ENCODE measurements around the gene HMCES.
A peak's percentile ranks its signal among the peaks of the same experiment; 100 is the strongest.
"Not testable (repeated sequence)": the region's sequence is repeated elsewhere in the genome, so short reads cannot be mapped to it uniquely, and the experiment has no call there.

HMCES gene

DNA sequence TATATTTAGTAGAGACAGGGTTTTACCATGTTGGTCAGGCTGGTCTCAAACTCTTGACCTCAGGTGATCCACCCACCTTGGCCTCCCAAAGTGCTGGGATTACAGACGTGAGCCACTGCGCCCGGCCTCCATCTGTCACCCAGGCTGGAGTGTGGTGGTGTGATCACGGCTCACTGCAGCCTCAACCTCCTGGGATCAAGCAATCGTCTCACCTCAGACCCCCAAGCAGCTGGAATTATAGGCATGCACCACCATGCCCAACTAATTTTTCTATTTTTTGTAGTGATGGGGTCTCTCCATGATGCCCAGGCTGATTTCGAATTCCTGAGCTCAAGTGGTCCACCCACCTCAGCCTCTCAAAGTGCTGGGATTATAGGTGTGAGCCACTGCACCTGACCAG, 13.7 kb upstream of the HMCES start:
- CTCF ChIA-PET, H3K4me3 Mint-ChIP-seq: not testable (repeated sequence)
- H3K36me3 Mint-ChIP-seq, result peaks cover 72% of the 10 kb centered on the region

DNA sequence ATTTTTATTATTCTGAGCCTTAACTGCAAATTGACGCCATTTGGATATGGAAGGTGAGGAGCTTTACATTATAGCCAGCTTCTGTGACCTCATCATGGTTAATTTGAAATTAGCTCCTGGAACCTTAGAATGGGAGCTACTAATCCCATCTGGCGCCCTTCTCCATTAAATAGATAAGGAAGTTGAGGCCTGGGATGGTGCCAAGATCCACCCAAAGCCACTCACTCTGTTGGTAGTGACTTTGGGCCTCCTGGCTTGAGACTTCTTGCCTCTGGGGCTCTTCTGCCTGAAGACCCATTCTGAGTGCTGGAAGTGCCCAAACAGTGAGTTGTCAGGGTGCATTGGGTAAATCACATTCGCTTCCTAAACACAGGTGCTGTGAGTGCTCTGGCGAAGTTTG, 12.0 kb upstream of the HMCES start:
- Mint-ChIP-seq H3K27me3 (no peaks in the 10 kb centered on the region), H3K4me1 (no peaks in the 10 kb centered on the region), H3K9me3 (no peaks in the 10 kb centered on the region), H3K27ac (no peak overlapping the region), H3K4me3 (no peak overlapping the region), H3K36me3 (peaks cover 64% of the 10 kb centered on the region)
- DNase-seq, result no peak
- CTCF ChIA-PET, result interaction anchor here (1.6 to 1.7 kb wide), 2 partner anchors 12 to 49 kb away, joined by 3 to 4 read pairs; partner anchors contain the start of gene HMCES

More for the DNA sequence above, 13.7 kb upstream of the HMCES start:
- not testable (repeated sequence) for DNase-seq, H3K9me3 Mint-ChIP-seq, H3K27ac Mint-ChIP-seq, H3K27me3 Mint-ChIP-seq, H3K4me1 Mint-ChIP-seq

DNA sequence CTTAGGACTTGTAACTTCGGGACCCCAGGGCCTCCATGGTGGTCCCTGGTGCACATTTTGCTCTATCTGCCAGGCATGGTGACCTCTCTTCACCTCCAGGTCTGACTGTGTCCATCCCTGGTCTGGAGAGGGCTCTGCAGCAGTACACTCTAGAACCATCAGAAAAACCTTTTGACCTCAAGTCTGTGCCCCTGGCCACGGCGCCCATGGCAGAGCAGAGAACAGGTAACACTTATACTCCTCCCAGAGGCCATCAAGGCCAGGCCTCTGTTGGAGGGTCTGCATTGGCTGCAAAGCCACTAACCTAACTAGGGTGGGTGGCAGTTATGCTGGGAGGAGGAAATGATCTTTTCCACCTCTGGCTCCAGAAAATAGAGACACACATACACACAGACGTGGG, 10.3 kb upstream of the HMCES start:
- H3K4me3 Mint-ChIP-seq, result no peak overlapping the region
- H3K4me1 Mint-ChIP-seq, result no peaks in the 10 kb centered on the region
- H3K27me3 Mint-ChIP-seq, result no peaks in the 10 kb centered on the region
- DNase-seq, result no peak
- no peak overlapping the region for H3K27ac Mint-ChIP-seq
- peaks cover 59% of the 10 kb centered on the region for H3K36me3 Mint-ChIP-seq
- H3K9me3 Mint-ChIP-seq, result no peaks in the 10 kb centered on the region
- CTCF ChIA-PET, result no interaction called here

DNA sequence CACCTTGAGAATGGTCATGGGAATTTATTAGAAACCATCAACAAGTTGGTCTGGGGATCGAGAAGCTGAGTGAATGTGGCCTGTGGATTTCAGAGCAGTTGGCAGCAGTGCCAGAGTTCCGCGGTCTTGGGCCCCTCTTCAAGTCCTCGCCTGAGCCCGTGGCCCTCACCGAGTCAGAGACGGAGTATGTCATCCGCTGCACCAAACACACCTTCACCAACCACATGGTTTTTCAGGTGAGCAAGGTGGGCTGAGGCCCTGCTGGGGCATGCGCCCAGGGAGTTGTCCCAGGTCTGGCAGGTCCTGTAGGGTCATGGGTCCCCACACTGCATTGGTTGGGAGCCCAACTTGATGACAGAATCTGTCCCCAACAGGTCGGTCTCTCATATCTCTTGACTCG, 7.0 kb upstream of the HMCES start:
- Mint-ChIP-seq H3K27me3 (no peaks in the 10 kb centered on the region), H3K27ac (peak overlapping the region; percentile 29), H3K4me3 (no peak overlapping the region), H3K9me3 (no peaks in the 10 kb centered on the region), H3K4me1 (peaks cover 5% of the 10 kb centered on the region), H3K36me3 (peaks cover 70% of the 10 kb centered on the region)
- CTCF ChIA-PET, result interaction anchor here (1.7 kb wide), 1 partner anchor 45 kb away, joined by 4 read pairs; a partner anchor contains a TSS
- no peak for DNase-seq

DNA sequence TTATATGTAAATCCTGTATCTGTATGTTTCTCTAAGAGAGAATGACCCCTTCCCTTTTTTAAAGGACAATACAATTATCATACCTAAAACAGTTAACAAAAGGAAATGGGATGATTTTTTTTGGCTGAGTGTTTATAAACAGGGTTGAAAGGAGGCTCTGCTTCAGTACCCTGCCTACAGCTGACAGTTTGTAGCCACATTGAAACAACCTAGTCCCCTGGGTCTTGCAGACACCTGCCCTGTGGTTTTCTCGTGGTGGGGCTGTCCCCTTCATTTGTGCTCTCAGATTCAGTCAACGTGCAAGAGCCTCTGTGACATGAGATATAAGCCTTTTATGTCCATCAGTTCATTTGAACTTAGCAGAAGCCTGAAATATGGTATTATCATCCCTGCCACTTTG, 2.3 kb upstream of the HMCES start:
- H3K36me3 Mint-ChIP-seq, result peaks cover 63% of the 10 kb centered on the region

DNA sequence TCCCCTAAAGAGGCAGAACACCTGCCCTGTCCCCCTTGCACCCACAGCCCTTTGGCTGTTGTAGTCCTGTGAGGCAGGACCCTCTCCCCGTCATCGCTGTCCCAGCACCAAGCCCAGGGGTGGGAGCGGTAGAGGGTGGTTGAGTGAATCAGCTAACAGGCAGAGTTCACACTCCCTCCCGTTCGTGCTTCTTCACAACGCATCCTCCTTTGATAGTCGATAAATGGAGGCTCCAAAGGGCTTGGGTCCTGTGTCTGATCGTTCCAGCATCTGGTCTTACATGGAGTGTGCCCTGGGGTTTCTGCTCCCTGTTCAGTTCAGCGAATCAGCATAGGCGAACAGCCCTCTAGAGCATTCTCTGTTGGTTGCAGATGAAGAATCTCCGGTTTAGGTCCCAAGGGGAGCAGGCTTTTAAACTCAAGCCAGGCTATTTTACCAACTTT, 820 bp upstream of the HMCES start:
- Mint-ChIP-seq H3K27ac (peak overlapping the region; percentile 89), H3K9me3 (no peaks in the 10 kb centered on the region), H3K4me3 (peak overlapping the region; percentile 86), H3K36me3 (peaks cover 61% of the 10 kb centered on the region), H3K4me1 (peaks cover 53% of the 10 kb centered on the region), H3K27me3 (no peaks in the 10 kb centered on the region)
- CTCF ChIA-PET, result interaction anchor here (1.1 kb wide), 1 partner anchor 11 kb away, joined by 4 read pairs; no protein-coding TSS in a partner anchor
- peak; percentile 25 for DNase-seq

More for the DNA sequence above, 2.3 kb upstream of the HMCES start:
- Mint-ChIP-seq H3K27ac (peak overlapping the region; percentile 16), H3K27me3 (no peaks in the 10 kb centered on the region), H3K9me3 (no peaks in the 10 kb centered on the region), H3K4me3 (no peak overlapping the region), H3K4me1 (peaks cover 38% of the 10 kb centered on the region)
- CTCF ChIA-PET, result no interaction called here
- DNase-seq, result no peak

DNA sequence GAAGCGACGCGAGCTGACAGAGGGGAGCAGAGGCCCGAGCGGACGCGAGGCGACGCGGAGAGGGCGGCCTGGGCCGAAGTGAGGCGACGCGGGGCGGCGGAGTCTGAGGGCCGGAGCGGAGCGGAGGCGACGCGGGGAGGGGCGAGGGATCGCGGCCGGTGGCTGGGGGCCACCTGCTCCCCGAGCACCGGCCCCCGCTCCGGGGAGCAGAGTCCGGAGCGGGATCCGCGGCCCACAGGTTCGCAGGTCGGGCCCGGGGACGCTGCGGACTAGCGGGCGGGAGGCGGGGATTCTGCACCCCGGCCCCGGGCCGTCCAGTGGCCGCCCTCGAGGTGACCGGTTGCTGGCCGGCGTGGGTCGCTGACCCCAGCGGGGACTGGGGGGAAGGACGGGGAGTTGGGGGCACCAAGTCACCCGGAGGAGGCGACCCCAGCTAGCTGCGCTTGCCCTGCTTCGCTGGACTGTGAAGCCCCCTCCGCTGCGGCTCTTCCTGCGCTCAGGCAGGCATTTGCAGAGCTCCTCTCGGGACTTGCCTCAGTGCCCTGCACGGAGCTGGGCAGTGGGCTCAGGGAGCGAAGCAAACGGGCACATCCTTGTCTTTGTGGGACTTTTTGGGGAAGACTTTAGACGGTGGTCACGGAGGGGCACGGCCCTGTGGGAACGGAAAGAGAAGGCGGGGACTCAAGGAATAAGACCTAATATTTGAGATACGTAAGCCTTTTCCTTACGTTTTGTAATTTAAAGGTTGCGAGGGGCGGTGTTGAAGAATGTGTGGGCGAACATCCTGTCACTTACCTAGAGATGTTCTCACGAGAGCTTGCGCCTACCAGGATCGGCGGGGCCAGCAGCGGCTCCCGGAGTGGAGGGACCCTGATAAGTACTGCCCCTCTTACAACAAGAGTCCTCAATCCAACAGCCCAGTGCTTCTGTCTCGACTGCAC, 566 bp downstream of the HMCES start:
- no peaks in the 10 kb centered on the region for H3K27me3 Mint-ChIP-seq
- CTCF ChIA-PET, result interaction anchor here (1.0 to 1.3 kb wide), 5 partner anchors 13 to 662 kb away, joined by 3 to 4 read pairs (median 4); no protein-coding TSS in a partner anchor
- H3K27ac Mint-ChIP-seq, result peak overlapping the region; percentile 95
- peaks cover 59% of the 10 kb centered on the region for H3K4me1 Mint-ChIP-seq
- peak overlapping the region; percentile 96 for H3K4me3 Mint-ChIP-seq
- no peaks in the 10 kb centered on the region for H3K9me3 Mint-ChIP-seq
- peaks cover 59% of the 10 kb centered on the region for H3K36me3 Mint-ChIP-seq
- peak; percentile 72 for DNase-seq

DNA sequence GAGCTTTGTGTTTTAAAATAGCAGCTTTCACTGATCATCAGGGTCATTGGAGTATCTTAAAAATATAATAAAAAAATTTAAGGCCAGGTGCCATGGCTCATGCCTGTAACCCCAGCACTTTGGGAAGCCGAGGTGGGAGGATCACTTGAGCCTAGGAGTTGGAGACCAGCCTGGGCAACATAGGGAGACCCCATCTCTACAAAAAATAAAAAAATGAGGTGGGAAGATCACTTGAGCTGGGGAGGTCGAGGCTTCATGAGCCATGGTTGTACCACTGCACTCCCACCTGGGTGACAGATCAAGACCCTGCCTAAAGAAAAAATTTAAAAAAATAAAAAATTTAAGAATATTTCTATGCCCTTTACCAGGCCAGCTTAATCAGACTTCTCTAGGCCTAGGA, 1.5 kb downstream of the HMCES start:
- CTCF ChIA-PET, result interaction anchor here (1.0 to 1.3 kb wide), 5 partner anchors 18 to 663 kb away, joined by 3 to 4 read pairs (median 4); no protein-coding TSS in a partner anchor
- peak overlapping the region; percentile 95 for H3K27ac Mint-ChIP-seq
- H3K36me3 Mint-ChIP-seq, result peaks cover 49% of the 10 kb centered on the region
- H3K27me3 Mint-ChIP-seq, result no peaks in the 10 kb centered on the region
- H3K9me3 Mint-ChIP-seq, result no peaks in the 10 kb centered on the region
- peak overlapping the region; percentile 96 for H3K4me3 Mint-ChIP-seq
- DNase-seq, result no peak
- peaks cover 62% of the 10 kb centered on the region for H3K4me1 Mint-ChIP-seq

DNA sequence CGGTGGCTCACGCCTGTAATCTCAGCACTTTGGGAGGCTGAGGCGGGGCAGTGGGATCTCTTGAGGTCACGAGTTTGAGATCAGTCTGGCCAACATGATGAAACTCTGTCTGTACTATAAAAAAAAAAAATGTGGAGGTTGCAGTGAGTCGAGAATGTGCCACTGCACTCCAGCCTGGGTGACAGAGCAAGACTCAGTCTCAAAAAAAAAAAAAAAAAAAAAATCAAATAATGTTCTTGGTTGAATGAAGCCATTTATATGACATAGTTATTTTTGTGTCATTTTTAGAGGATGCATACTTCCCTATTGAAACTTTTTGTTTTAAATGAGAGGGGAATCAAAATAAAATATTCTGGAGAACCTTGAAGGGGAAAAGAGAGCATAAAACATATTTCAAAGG, 3.1 kb downstream of the HMCES start:
- DNase-seq, result no peak
- Mint-ChIP-seq H3K36me3 (peaks cover 46% of the 10 kb centered on the region), H3K4me1 (peaks cover 56% of the 10 kb centered on the region), H3K9me3 (no peaks in the 10 kb centered on the region), H3K4me3 (no peak overlapping the region), H3K27me3 (no peaks in the 10 kb centered on the region), H3K27ac (peak overlapping the region; percentile 78)
- CTCF ChIA-PET, result no interaction called here

DNA sequence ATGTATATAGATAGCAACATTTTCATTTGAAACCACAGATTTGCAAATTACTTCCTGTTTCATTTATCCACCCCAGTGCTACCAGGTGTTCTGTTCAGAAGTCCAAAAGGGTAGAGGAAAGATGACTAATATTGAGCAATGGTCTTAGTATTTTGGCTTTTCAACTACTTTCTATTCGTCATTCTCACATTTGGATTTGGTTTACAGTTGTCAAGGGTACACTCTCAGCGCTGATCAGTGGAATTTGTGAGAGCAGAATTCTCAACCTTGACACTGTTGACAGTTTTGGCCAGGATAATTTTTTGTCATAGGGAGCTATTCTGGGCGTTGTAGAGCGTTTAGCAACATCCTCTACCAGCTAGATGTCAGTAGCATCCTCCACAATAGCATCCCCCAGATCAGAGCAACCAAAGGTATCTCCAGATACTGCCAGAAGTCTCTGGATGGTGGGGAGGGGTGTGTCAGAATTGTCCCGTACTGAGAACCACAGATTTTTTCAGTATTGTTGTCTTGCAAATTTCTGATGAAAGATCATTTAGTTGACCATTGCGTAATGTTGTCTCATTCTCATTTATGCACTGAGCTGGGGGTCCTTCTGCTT, 4.2 kb downstream of the HMCES start:
- Mint-ChIP-seq H3K4me1 (peaks cover 51% of the 10 kb centered on the region), H3K27me3 (no peaks in the 10 kb centered on the region), H3K9me3 (no peaks in the 10 kb centered on the region), H3K36me3 (peaks cover 45% of the 10 kb centered on the region), H3K27ac (peak overlapping the region; percentile 78), H3K4me3 (no peak overlapping the region)
- no peak for DNase-seq
- CTCF ChIA-PET, result interaction anchor here (0.6 to 2.7 kb wide), 5 partner anchors 18 to 34 kb away, joined by 3 to 16 read pairs (median 3); a partner anchor contains a TSS

DNA sequence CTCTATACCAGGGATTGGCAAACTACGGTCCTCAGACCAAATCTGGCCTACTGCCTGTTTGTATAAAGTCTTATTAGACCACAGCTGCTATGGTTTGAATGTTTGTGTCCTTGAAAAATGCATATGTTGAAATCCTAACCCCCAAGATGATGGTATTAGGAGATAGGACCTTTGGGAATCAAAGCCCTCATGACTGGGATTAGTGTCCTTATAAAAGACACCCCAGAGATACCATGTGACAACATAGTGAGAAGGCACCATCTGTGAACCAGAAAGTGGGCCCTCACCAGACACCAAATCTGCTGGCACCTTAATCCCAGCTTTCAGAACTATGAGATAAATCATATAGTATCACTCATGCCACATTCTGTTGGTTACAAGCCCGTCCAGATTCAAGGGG, 7.4 kb downstream of the HMCES start:
- H3K9me3 Mint-ChIP-seq, result no peaks in the 10 kb centered on the region
- CTCF ChIA-PET, result no interaction called here
- peaks cover 26% of the 10 kb centered on the region for H3K4me1 Mint-ChIP-seq
- no peak overlapping the region for H3K4me3 Mint-ChIP-seq
- H3K27me3 Mint-ChIP-seq, result no peaks in the 10 kb centered on the region
- H3K27ac Mint-ChIP-seq, result no peak overlapping the region
- DNase-seq, result no peak
- peaks cover 41% of the 10 kb centered on the region for H3K36me3 Mint-ChIP-seq

DNA sequence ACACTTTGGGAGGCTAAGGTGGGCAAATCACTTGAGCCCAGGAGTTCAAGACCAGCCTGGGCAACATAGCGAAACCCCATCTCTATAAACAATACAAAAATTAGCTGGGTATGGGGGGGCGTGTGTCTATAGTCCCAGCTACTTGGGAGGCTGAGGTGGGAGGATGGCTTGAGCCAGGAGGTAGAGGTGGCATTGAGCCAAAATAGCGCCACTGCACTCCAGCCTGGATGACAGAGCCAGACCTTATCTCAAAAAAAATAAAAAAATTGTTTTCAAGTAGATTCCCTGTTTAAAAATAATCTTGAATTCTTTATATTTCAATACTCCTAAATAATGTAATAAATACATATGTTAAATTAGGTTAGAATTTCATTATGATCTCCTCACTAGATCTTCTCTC, 9.8 kb downstream of the HMCES start:
- Mint-ChIP-seq H3K36me3 (peaks cover 43% of the 10 kb centered on the region), H3K9me3 (no peaks in the 10 kb centered on the region), H3K4me3 (no peak overlapping the region), H3K27ac (no peak overlapping the region), H3K27me3 (no peaks in the 10 kb centered on the region), H3K4me1 (peaks cover 6% of the 10 kb centered on the region)
- CTCF ChIA-PET, result interaction anchor here (1.1 kb wide), 1 partner anchor 12 kb away, joined by 4 read pairs; no protein-coding TSS in a partner anchor
- DNase-seq, result no peak

DNA sequence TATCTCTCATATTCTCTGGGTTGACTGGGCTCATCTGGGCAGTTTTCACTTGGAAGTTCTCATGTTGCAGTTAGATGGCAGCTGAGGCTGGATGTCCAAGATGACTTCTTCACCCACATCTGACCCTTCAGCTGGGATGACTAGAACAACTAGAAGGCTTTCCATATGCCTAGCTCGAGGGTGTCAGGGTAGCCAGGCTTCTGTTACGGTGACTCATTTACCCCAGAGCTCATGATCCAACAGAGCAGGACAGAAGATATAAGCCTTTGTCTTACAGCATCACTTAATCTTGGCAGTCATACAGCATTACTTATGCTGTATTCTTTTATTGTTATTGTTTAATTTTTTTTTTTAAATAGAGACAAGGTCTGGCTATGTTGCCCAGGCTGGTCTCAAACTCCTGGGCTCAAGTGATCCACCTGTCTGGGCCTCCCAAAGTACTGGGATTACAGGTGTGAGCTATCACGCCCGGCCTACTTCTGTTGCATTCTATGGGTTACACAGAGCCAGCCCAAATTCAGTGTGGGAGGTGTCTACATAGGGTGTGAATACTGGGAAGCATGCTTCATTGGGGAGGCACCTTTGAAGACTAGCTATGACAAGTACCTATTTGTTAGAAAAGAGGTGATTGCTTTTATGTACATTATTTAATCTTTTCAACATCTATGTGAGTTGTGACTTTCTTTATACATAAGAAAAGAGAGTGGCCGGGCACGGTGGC, 10.7 kb downstream of the HMCES start:
- DNase-seq, result no peak
- no peak overlapping the region for H3K27ac Mint-ChIP-seq

More for the DNA sequence above, 10.7 kb downstream of the HMCES start:
- Mint-ChIP-seq H3K4me1 (peaks cover 1% of the 10 kb centered on the region), H3K4me3 (no peak overlapping the region), H3K9me3 (no peaks in the 10 kb centered on the region), H3K27me3 (no peaks in the 10 kb centered on the region), H3K36me3 (peaks cover 44% of the 10 kb centered on the region)
- CTCF ChIA-PET, result interaction anchor here (1.1 kb wide), 3 partner anchors 11 to 319 kb away, joined by 3 to 6 read pairs (median 4); no protein-coding TSS in a partner anchor
